Mucosa of descending colon (tissue), 3 donors: ENCODE results near the gene MCM7. TPM values are rescaled to one million over a fixed set of nuclear protein-coding genes. Genes with fewer than 3 reads are reported as not detected.

ENCODE experiments used
- ATAC-seq: fragments of 200-7000 bp; cut with Tn5 transposase; one replicate; pipeline ENCODE4 v1.9.1; 2020; ENCODE audit warnings: mild to moderate bottlenecking, moderate library complexity
- DNase-seq, 3 donors: peaks; one replicate each; pipeline ENCODE4 v3.0.0-alpha.2; 2020
- H3K36me3 ChIP-seq: fragments of 200-600 bp; one replicate; pipeline ENCODE4 v1.8.0; 2021; ENCODE audit warnings: low read depth, mild to moderate bottlenecking
- H3K4me1 ChIP-seq: fragments of 200-600 bp; one replicate; pipeline ENCODE4 v1.8.0; 2021; ENCODE audit warnings: low read depth, mild to moderate bottlenecking
- H3K4me3 ChIP-seq: fragments of 200-600 bp; one replicate; pipeline ENCODE4 v1.8.0; 2021; ENCODE audit warnings: mild to moderate bottlenecking
- H3K9me3 ChIP-seq: fragments of 200-600 bp; one replicate; pipeline ENCODE4 v1.8.0; 2021; ENCODE audit warnings: mild to moderate bottlenecking
- intact Hi-C, 2 donors: fragments of 100-400 bp; cut with DNase I in 1 of 2; cut with micrococcal nuclease in 1 of 2; formaldehyde crosslinking; loops; one replicate each; pipeline versions ENCODE4 v1.11.0 to v1.11.1; 2022; cut with DNase I, micrococcal nuclease
- total RNA-seq, 3 donors: library from RNA; stranded (reverse); fragmentation: NEBNext Ultra II Directional in 2 of 3; extraction: Animal tissue kit (Norgen Biotek cat#: 25700) in 2 of 3; gene quantifications; one replicate each; pipeline versions ENCODE4 v1.2.1 to v1.2.4, GENCODE V29; 2021 to 2023
- TF ChIP-seq, protein P1 (sequence below): fragments of 200-600 bp; IDR thresholded peaks from one replicate; pipeline ENCODE4 v1.8.0; 2022; ENCODE audit warnings: antibody characterized with exemption, mild to moderate bottlenecking
- donor health status: DM: no; HTN: no; CAD: no; lungs with moderate emphysema.
- donor health status: DM: no; HTN: no; CAD: no.
- donor health status: DM: no; HTN: yes; CAD: no.

Gene MCM7
- total RNA-seq, 3 donors from 2014 or later = 62.7 to 92.2 (median 65.5) TPM

DNA sequence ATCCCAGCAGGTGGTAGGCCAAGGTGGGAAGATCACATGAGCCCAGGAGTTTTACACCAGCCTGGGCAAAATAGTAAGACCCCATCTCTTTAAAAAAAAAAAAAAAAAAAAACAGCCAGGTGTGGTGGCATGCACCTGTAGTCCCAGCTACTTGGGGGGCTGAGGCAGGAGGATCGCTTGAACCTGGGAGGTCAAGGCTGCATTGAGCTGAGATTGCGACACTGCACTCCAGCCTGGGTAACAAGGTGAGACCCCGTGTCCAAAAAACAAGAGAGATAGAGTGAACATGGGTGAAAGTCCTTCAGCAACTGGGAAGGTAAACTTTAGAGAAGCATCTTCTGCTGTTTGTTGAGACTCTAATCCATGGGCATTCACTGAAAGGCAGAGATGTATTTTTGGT lies 41.3 kb upstream of the MCM7 start:
- H3K36me3 ChIP-seq = no peaks in the 10 kb centered on the region
- intact Hi-C loops = no loop called here
- DNase-seq (no peak), ATAC-seq (no peak)
- peaks cover 4% of the 10 kb centered on the region for H3K4me1 ChIP-seq
- H3K9me3 ChIP-seq = no peaks in the 10 kb centered on the region
- TF ChIP-seq, protein P1, sequence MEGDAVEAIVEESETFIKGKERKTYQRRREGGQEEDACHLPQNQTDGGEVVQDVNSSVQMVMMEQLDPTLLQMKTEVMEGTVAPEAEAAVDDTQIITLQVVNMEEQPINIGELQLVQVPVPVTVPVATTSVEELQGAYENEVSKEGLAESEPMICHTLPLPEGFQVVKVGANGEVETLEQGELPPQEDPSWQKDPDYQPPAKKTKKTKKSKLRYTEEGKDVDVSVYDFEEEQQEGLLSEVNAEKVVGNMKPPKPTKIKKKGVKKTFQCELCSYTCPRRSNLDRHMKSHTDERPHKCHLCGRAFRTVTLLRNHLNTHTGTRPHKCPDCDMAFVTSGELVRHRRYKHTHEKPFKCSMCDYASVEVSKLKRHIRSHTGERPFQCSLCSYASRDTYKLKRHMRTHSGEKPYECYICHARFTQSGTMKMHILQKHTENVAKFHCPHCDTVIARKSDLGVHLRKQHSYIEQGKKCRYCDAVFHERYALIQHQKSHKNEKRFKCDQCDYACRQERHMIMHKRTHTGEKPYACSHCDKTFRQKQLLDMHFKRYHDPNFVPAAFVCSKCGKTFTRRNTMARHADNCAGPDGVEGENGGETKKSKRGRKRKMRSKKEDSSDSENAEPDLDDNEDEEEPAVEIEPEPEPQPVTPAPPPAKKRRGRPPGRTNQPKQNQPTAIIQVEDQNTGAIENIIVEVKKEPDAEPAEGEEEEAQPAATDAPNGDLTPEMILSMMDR = no peak
- H3K4me3 ChIP-seq = no peak overlapping the region

GRCh38 chr7:100141555-100141949 lies 40.4 kb upstream of the MCM7 start:
- DNase-seq = peak in 1 of 3 donors; percentile 13
- intact Hi-C loops = no loop called here
- TF ChIP-seq, protein P1 = no peak

GRCh38 chr7:100137851-100138760 lies 36.9 kb upstream of the MCM7 start:
- ATAC-seq (peak; percentile 70), DNase-seq (peak in 1 of 3 donors; percentile 27)
- intact Hi-C loops = loop anchor here in 1 of 2 donors (10.0 kb wide), 1 partner anchor 77 kb away; the partner anchor contains the start of gene PVRIG
- H3K4me3 ChIP-seq = no peak overlapping the region
- TF ChIP-seq, protein P1 = no peak
- no peaks in the 10 kb centered on the region for H3K36me3 ChIP-seq
- H3K9me3 ChIP-seq = no peaks in the 10 kb centered on the region
- H3K4me1 ChIP-seq = peaks cover 10% of the 10 kb centered on the region

More at GRCh38 chr7:100141555-100141949, 40.4 kb upstream of the MCM7 start:
- ATAC-seq = peak; percentile 92
- Histone ChIP-seq H3K4me1 (peaks cover 5% of the 10 kb centered on the region), H3K4me3 (no peak overlapping the region), H3K36me3 (no peaks in the 10 kb centered on the region), H3K9me3 (no peaks in the 10 kb centered on the region)

DNA sequence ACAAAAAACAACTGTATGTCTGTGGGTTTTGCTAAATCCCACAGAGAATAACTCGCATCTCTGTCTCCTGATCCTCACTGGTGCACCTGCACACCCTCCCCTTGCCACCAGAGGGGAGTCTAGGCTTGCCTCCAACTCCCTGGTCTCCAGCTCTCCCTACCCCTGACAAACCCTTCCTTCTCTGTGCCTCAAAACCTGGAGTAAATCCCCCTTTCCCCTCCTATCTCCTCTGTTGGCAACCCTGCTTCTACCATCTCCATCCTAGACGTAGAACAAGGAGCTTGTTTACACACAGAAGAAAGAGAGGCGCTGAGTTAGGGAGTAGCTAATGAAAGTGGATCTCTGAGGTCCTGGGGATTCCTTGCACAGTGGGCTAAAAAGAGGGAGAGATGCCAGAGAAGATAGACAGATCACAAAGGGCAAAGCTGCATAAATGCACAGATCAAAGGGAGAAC lies 31.5 kb upstream of the MCM7 start:
- Histone ChIP-seq H3K9me3 (no peaks in the 10 kb centered on the region), H3K4me1 (peaks cover 25% of the 10 kb centered on the region), H3K36me3 (no peaks in the 10 kb centered on the region), H3K4me3 (no peak overlapping the region)
- TF ChIP-seq, protein P1 = peak; percentile 54
- DNase-seq = peak; percentile 66 to 84 (median 80)
- ATAC-seq = peak; percentile 81
- intact Hi-C loops = loop anchor here (5.0 to 10.0 kb wide), 3 partner anchors 80 to 295 kb away; partner anchors contain the start of genes MEPCE (in 1 of the 2), PVRIG (in 1 of the 2) and ZCWPW1 (in 1 of the 2)

DNA sequence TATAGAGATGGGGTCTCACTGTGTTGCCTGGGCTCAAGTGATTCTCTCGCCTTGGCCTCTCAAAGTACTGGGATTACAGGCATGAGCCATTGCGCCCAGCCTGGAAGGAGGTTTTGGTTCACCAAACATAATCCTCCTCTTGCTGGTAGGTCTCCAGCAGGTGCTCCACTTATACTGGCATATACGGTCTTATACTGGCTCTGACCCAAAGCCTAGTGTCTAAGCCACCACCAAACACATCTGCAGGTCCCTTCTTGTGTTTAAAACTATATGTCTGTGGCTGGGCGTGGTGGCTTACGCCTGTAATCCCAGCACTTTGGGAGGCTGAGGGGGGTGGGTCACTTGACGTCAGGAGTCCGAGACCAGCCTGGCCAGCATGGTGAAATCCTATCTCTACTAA lies 30.9 kb upstream of the MCM7 start:
- Histone ChIP-seq H3K9me3 (no peaks in the 10 kb centered on the region), H3K4me3 (no peak overlapping the region)
- ATAC-seq = no peak

More for the DNA sequence above, 30.9 kb upstream of the MCM7 start:
- TF ChIP-seq, protein P1 = no peak
- Histone ChIP-seq H3K4me1 (peaks cover 25% of the 10 kb centered on the region), H3K36me3 (no peaks in the 10 kb centered on the region)
- DNase-seq = peak in 1 of 3 donors; percentile 46
- intact Hi-C loops = loop anchor here (5.0 to 10.0 kb wide), 3 partner anchors 80 to 295 kb away; partner anchors contain the start of genes MEPCE (in 1 of the 2), PVRIG (in 1 of the 2) and ZCWPW1 (in 1 of the 2)
